Suprapubic skin (tissue), 4 donors: ENCODE measurements around the gene ADAMTS15.

ENCODE experiments used
- CTCF ChIP-seq, 2 donors: fragments of 200-600 bp in 1 of 2; fragments of 450-650 bp in 1 of 2; sonication (generic) in 1 of 2; IDR thresholded peaks; one replicate each; pipeline ENCODE4 v1.5.1; 2016 to 2019; ENCODE audit warnings: antibody characterized with exemption in 2 of 2, mild to moderate bottlenecking in 1 of 2, moderate library complexity in 1 of 2
- EP300 ChIP-seq: sonication (generic); formaldehyde crosslinking; IDR thresholded peaks from one replicate; pipeline ENCODE4 v1.6.1; 2017; ENCODE audit warnings: antibody characterized with exemption
- POLR2A ChIP-seq, 2 donors: fragments of 450-650 bp; IDR thresholded peaks; one replicate each; pipeline ENCODE4 v1.6.1; 2017; ENCODE audit warnings: antibody characterized with exemption in 2 of 2, mild to moderate bottlenecking in 2 of 2, moderate library complexity in 2 of 2
- POLR2AphosphoS5 ChIP-seq, 3 donors: sonication (generic); formaldehyde crosslinking; IDR thresholded peaks; one replicate each; pipeline ENCODE4 v1.6.1; 2017; ENCODE audit warnings: antibody characterized with exemption in 3 of 3

GRCh38 chr11:130424613-130425140 is 23.8 kb upstream of the ADAMTS15 start:
- TF ChIP-seq CTCF (IDR thresholded peaks at IDR 0.05) (no peak), POLR2AphosphoS5 (IDR thresholded peaks at IDR 0.05) (no peak), POLR2A (IDR thresholded peaks at IDR 0.05) (no peak), EP300 (no peak)
